Loucy (cell line): ENCODE data around the gene RIPOR3.

ENCODE experiments used
- H2AFZ ChIP-seq: fragments of 200-600 bp; sonication (generic); 2 replicates; pipeline ENCODE4 v1.6.0; 2016; ENCODE audit warnings: antibody characterized with exemption, mild to moderate bottlenecking, low read length, moderate library complexity
- H3F3A ChIP-seq: fragments of 200-600 bp; 2 replicates; pipeline ENCODE4 v1.6.0; 2016; ENCODE audit warnings: antibody characterized with exemption, low read depth, mild to moderate bottlenecking
- H3K27me3 ChIP-seq: fragments of 200-600 bp; sonication (generic); 2 replicates; pipeline ENCODE4 v1.6.1; 2014; ENCODE audit warnings: low read length, mild to moderate bottlenecking; ENCODE audit not compliant: insufficient read depth, poor library complexity, severe bottlenecking
- H3K36me3 ChIP-seq: fragments of 200-600 bp; sonication (generic); 2 replicates; pipeline ENCODE4 v1.6.1; 2016; ENCODE audit warnings: low read length; ENCODE audit not compliant: insufficient read depth
- H3K4me1 ChIP-seq: fragments of 200-600 bp; sonication (generic); 2 replicates; pipeline ENCODE4 v1.5.1; 2014; ENCODE audit warnings: low read length, mild to moderate bottlenecking; ENCODE audit not compliant: insufficient read depth, poor library complexity, severe bottlenecking
- H3K4me2 ChIP-seq: fragments of 200-600 bp; sonication (generic); 2 replicates; pipeline ENCODE4 v1.6.0; 2014; ENCODE audit warnings: antibody characterized with exemption, low read length, low read depth, mild to moderate bottlenecking; ENCODE audit not compliant: poor library complexity, severe bottlenecking
- H3K4me3 ChIP-seq: fragments of 200-600 bp; sonication (generic); 2 replicates; pipeline ENCODE4 v1.5.1; 2014; ENCODE audit warnings: low read length, mild to moderate bottlenecking, mixed read lengths; ENCODE audit not compliant: poor library complexity, severe bottlenecking
- H3K79me2 ChIP-seq: fragments of 200-600 bp; sonication (generic); 2 replicates; pipeline ENCODE4 v1.6.1; 2014; ENCODE audit warnings: low read length; ENCODE audit not compliant: insufficient read depth
- H3K9ac ChIP-seq: fragments of 200-600 bp; sonication (generic); 2 replicates; pipeline ENCODE4 v1.6.0; 2014; ENCODE audit warnings: mild to moderate bottlenecking, low read depth, low read length, moderate library complexity; ENCODE audit not compliant: poor library complexity, severe bottlenecking
- H3K9me2 ChIP-seq: fragments of 200-600 bp; sonication (generic); replicated peaks from 2 replicates; pipeline ENCODE4 v1.6.1; 2016; ENCODE audit warnings: low read depth, low read length, mixed read lengths
- H3K9me3 ChIP-seq: fragments of 200-600 bp; sonication (generic); 2 replicates; pipeline ENCODE4 v1.6.1; 2014; ENCODE audit warnings: mild to moderate bottlenecking, antibody characterized with exemption, low read length, low read depth; ENCODE audit not compliant: insufficient read depth
- H4K20me1 ChIP-seq: fragments of 200-600 bp; sonication (generic); 2 replicates; pipeline ENCODE4 v1.6.0; 2014; ENCODE audit warnings: antibody characterized with exemption, low read length, mild to moderate bottlenecking; ENCODE audit not compliant: insufficient read depth, poor library complexity, severe bottlenecking
- EZH2phosphoT487 ChIP-seq: fragments of 200-600 bp; IDR thresholded peaks from 2 replicates; pipeline ENCODE4 v1.6.1; 2018; ENCODE audit warnings: antibody characterized with exemption, mild to moderate bottlenecking, moderate library complexity, borderline replicate concordance
- TF ChIP-seq, protein P1 (sequence below): fragments of 200-600 bp; sonication (generic); conservative IDR thresholded peaks from 2 replicates; pipeline ENCODE4 v1.5.1; 2014; ENCODE audit warnings: mild to moderate bottlenecking, antibody characterized with exemption, low read length

The RIPOR3 gene

DNA sequence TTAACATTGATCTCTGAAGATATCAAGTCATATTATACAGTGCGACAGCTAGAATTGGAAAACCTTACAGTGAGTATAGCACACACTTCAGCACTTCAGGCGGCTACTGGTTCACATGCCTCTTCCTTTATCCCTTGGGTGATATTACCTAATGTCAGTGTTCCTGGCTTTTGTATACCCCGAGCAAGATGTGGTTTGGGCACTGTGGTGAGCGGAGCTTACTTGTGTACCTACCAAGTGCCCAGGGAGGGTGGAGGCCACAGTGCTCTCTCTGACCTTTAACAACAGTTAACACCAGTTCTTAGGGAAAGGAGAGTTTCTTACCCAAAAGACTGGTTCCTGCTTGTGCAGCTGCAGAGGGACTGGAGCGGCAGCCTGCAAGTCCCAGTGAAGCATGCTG is 116.8 kb downstream of the RIPOR3 start:
- H3K4me3 ChIP-seq, result no peak overlapping the region
- H3K9me2 ChIP-seq, result no peaks in the 10 kb centered on the region
- H3K27me3 ChIP-seq, result no peaks in the 10 kb centered on the region
- H3F3A ChIP-seq, result no peaks in the 10 kb centered on the region
- TF ChIP-seq, protein P1, sequence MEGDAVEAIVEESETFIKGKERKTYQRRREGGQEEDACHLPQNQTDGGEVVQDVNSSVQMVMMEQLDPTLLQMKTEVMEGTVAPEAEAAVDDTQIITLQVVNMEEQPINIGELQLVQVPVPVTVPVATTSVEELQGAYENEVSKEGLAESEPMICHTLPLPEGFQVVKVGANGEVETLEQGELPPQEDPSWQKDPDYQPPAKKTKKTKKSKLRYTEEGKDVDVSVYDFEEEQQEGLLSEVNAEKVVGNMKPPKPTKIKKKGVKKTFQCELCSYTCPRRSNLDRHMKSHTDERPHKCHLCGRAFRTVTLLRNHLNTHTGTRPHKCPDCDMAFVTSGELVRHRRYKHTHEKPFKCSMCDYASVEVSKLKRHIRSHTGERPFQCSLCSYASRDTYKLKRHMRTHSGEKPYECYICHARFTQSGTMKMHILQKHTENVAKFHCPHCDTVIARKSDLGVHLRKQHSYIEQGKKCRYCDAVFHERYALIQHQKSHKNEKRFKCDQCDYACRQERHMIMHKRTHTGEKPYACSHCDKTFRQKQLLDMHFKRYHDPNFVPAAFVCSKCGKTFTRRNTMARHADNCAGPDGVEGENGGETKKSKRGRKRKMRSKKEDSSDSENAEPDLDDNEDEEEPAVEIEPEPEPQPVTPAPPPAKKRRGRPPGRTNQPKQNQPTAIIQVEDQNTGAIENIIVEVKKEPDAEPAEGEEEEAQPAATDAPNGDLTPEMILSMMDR, result no peak
- no peak for TF ChIP-seq EZH2phosphoT487
- H3K9me3 ChIP-seq, result no peaks in the 10 kb centered on the region
- peaks cover 7% of the 10 kb centered on the region; the same call in 1 of the 2 replicates for H3K79me2 ChIP-seq
- H3K9ac ChIP-seq, result no peak overlapping the region
- no peak overlapping the region for H2AFZ ChIP-seq
- no peak overlapping the region for H3K4me2 ChIP-seq
- peaks cover 59% of the 10 kb centered on the region; the same call in 1 of the 2 replicates for H3K36me3 ChIP-seq
- H3K4me1 ChIP-seq, result peaks cover 12% of the 10 kb centered on the region
- H4K20me1 ChIP-seq, result no peaks in the 10 kb centered on the region

DNA sequence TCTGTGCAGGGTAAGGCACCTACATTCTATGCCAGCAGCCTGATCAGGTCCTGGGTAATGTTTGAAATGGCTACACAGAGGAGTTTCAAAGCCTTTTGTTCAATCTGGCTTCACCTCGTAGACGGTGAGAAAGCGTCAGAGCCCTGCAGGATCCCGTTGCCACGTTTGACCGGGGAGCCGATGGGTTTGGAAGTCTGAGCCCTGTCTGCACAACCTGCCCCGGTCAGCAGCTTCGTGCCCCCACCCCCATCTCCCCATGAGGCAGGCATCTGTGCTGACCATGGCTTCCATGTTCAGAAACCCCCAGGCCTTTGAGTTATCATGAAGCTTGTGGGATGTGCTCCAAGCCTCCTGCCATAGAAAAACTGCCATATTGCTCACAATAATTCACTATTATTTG is 117.2 kb downstream of the RIPOR3 start:
- peaks cover 7% of the 10 kb centered on the region; the same call in 1 of the 2 replicates for H3K79me2 ChIP-seq
- no peaks in the 10 kb centered on the region for H4K20me1 ChIP-seq

DNA sequence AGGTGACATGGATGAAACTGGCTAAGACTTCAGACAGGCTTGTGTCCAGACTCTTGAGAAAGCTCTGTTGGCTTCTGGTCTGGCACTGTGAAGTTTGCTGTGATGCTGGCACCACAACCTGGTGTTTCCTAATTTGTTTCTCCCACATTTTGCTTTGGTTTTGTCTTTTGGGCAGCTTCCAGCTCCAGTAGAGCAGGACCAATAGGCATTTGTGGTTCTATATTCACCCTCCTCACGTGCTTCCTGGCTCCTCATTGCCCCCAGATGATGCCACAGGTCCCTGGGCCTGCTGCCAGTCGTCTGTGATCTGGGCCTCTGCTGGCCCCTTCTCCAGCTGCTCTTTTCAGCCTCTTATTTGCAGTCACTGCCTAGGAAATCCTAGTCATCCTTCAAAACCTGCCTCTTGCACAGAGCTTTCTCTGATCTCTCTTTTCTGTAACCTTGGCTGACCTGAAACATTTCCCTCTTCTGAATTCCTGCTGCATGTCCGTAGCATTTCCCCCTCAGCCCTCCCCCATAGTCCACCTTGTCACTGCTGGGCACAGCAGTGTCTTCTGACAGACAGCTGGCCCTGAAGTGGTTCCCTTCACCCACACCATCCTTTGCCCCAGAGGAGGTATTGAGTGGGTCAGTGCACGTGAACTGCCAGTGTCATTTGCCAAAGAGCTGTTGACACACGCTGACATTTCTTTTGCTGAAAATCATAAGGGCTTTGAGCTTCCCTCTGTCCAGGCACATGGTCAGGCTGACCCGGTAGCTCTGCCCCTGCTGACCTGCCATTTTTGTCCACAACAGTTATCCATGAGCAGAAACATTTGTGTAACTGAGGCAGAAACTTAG is 118.2 kb downstream of the RIPOR3 start:
- H3K36me3 ChIP-seq, result peaks cover 57% of the 10 kb centered on the region; the same call in 1 of the 2 replicates
- no peak for TF ChIP-seq EZH2phosphoT487
- TF ChIP-seq, protein P1, result no peak
- H3K4me3 ChIP-seq, result no peak overlapping the region
- peaks cover 14% of the 10 kb centered on the region for H3K4me1 ChIP-seq
- H3K27me3 ChIP-seq, result no peaks in the 10 kb centered on the region
- H3K4me2 ChIP-seq, result no peak overlapping the region
- H3F3A ChIP-seq, result no peaks in the 10 kb centered on the region
- H4K20me1 ChIP-seq, result no peaks in the 10 kb centered on the region
- H3K9me2 ChIP-seq, result no peaks in the 10 kb centered on the region
- H3K79me2 ChIP-seq, result peaks cover 7% of the 10 kb centered on the region; the same call in 1 of the 2 replicates
- no peaks in the 10 kb centered on the region for H3K9me3 ChIP-seq
- no peak overlapping the region for H2AFZ ChIP-seq
- H3K9ac ChIP-seq, result no peak overlapping the region

More for the DNA sequence above, 117.2 kb downstream of the RIPOR3 start:
- Histone ChIP-seq H3F3A (no peaks in the 10 kb centered on the region), H3K4me1 (peaks cover 14% of the 10 kb centered on the region), H3K36me3 (peaks cover 57% of the 10 kb centered on the region; the same call in 1 of the 2 replicates), H3K4me3 (no peak overlapping the region), H3K9ac (no peak overlapping the region), H3K9me2 (no peaks in the 10 kb centered on the region), H2AFZ (no peak overlapping the region), H3K9me3 (no peaks in the 10 kb centered on the region), H3K4me2 (no peak overlapping the region), H3K27me3 (no peaks in the 10 kb centered on the region)
- no peak for TF ChIP-seq EZH2phosphoT487
- TF ChIP-seq, protein P1, result no peak
